Measurements from ENCODE around the gene CDKN2A.

Gene CDKN2A

DNA sequence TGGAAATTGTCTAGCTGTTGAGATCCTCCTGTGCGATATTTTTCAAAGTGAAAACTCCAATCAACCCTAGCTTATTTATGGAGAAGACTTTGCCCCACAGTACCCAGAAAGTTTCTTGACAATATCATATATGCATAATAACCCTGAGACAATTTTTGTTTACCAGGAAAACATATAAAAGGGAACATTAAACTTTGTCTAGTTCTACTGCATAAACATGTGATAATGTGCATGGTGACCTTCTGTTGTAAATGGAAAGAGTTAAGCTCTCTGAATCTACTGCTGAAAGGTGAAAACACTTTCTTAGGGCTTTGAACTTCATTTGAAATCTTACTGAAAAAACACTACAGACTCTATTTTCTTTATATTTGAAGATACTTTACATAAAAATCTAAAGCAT is 47.2 kb upstream of the CDKN2A start:
- H2AFZ ChIP-seq (ENCODE audit: low read depth, low read length), result no peak overlapping the region
- TF ChIP-seq EZH2 (IDR thresholded peaks at IDR 0.05; ENCODE audit: borderline replicate concordance, low read depth, low read length, severe bottlenecking) (no peak), CTCF (IDR thresholded peaks at IDR 0.05; ENCODE audit: borderline replicate concordance, extremely low read depth, low read length, poor library complexity, severe bottlenecking) (no peak)
- no peak overlapping the region for H3K9ac ChIP-seq (ENCODE audit: low read depth, low read length)
- H3K27me3 ChIP-seq (ENCODE audit: insufficient read depth, low read length, poor library complexity), result no peaks in the 10 kb centered on the region
- no peak overlapping the region for H3K4me3 ChIP-seq (ENCODE audit: low read depth in 1 of 2, low read length in 2 of 2)
- ATAC-seq (ENCODE audit: insufficient read depth, low read depth), result no peak
- no peaks in the 10 kb centered on the region for H3K9me3 ChIP-seq (ENCODE audit: insufficient read depth, low read length, severe bottlenecking)
- H3K27ac ChIP-seq (ENCODE audit: low read length), result no peak overlapping the region
- no peak overlapping the region for H3K4me2 ChIP-seq (ENCODE audit: insufficient read depth, low read length)
- no peak for DNase-seq
- no peaks in the 10 kb centered on the region for H4K20me1 ChIP-seq (ENCODE audit: insufficient read depth, low read length)
- peaks cover 4% of the 10 kb centered on the region; the same call in 1 of the 2 replicates for H3K79me2 ChIP-seq (ENCODE audit: insufficient read depth, low read length)
- peaks cover 13% of the 10 kb centered on the region; the same call in 1 of the 2 replicates for H3K36me3 ChIP-seq (ENCODE audit: insufficient read depth, low read length)
- H3K4me1 ChIP-seq (ENCODE audit: insufficient read depth, low read length), result peaks cover 23% of the 10 kb centered on the region

DNA sequence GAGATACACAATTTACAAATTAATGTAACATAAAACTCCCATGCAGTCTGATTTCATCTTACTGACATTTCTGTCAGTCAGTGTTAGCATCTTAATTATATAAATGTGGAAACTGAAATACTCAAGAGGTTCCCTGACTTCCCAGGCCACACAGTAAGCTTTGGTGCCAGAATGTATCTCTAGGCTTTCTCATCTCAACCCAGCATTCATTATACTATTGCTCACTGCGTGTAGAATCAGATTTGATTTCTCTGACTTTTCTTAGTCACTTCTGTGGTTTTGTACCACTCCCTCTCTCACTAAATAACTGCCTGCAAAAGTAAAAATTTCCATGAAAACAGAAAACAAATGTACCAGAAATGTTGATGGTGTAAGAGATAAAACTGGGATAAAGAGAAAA is 46.6 kb upstream of the CDKN2A start:
- no peaks in the 10 kb centered on the region for H4K20me1 ChIP-seq (ENCODE audit: insufficient read depth, low read length)
- H3K9me3 ChIP-seq (ENCODE audit: insufficient read depth, low read length, severe bottlenecking), result no peaks in the 10 kb centered on the region
- H2AFZ ChIP-seq (ENCODE audit: low read depth, low read length), result no peak overlapping the region
- no peak for TF ChIP-seq CTCF (IDR thresholded peaks at IDR 0.05; ENCODE audit: borderline replicate concordance, extremely low read depth, low read length, poor library complexity, severe bottlenecking)
- TF ChIP-seq EZH2 (IDR thresholded peaks at IDR 0.05; ENCODE audit: borderline replicate concordance, low read depth, low read length, severe bottlenecking), result no peak
- peaks cover 9% of the 10 kb centered on the region; the same call in 1 of the 2 replicates for H3K36me3 ChIP-seq (ENCODE audit: insufficient read depth, low read length)
- H3K4me2 ChIP-seq (ENCODE audit: insufficient read depth, low read length), result no peak overlapping the region
- H3K4me1 ChIP-seq (ENCODE audit: insufficient read depth, low read length), result peaks cover 28% of the 10 kb centered on the region
- H3K27me3 ChIP-seq (ENCODE audit: insufficient read depth, low read length, poor library complexity), result no peaks in the 10 kb centered on the region
- no peak overlapping the region for H3K27ac ChIP-seq (ENCODE audit: low read length)
- no peak overlapping the region for H3K9ac ChIP-seq (ENCODE audit: low read depth, low read length)
- DNase-seq, result no peak
- no peak overlapping the region for H3K4me3 ChIP-seq (ENCODE audit: low read depth in 1 of 2, low read length in 2 of 2)
- ATAC-seq (ENCODE audit: insufficient read depth, low read depth), result no peak
- H3K79me2 ChIP-seq (ENCODE audit: insufficient read depth, low read length), result peaks cover 4% of the 10 kb centered on the region; the same call in 1 of the 2 replicates

GRCh38 chr9:22039258-22039657 is 45.1 kb upstream of the CDKN2A start:
- no peak for DNase-seq
- H4K20me1 ChIP-seq (ENCODE audit: insufficient read depth, low read length), result no peaks in the 10 kb centered on the region
- no peak overlapping the region for H3K4me2 ChIP-seq (ENCODE audit: insufficient read depth, low read length)
- H2AFZ ChIP-seq (ENCODE audit: low read depth, low read length), result no peak overlapping the region
- H3K79me2 ChIP-seq (ENCODE audit: insufficient read depth, low read length), result peaks cover 5% of the 10 kb centered on the region; the same call in 1 of the 2 replicates
- H3K27ac ChIP-seq (ENCODE audit: low read length), result no peak overlapping the region
- peaks cover 37% of the 10 kb centered on the region for H3K4me1 ChIP-seq (ENCODE audit: insufficient read depth, low read length)
- H3K9me3 ChIP-seq (ENCODE audit: insufficient read depth, low read length, severe bottlenecking), result no peaks in the 10 kb centered on the region
- no peak overlapping the region for H3K9ac ChIP-seq (ENCODE audit: low read depth, low read length)
- peaks cover 9% of the 10 kb centered on the region; the same call in 1 of the 2 replicates for H3K36me3 ChIP-seq (ENCODE audit: insufficient read depth, low read length)
- H3K27me3 ChIP-seq (ENCODE audit: insufficient read depth, low read length, poor library complexity), result no peaks in the 10 kb centered on the region
- no peak for ATAC-seq (ENCODE audit: insufficient read depth, low read depth)
- TF ChIP-seq CTCF (IDR thresholded peaks at IDR 0.05; ENCODE audit: borderline replicate concordance, extremely low read depth, low read length, poor library complexity, severe bottlenecking) (no peak), EZH2 (IDR thresholded peaks at IDR 0.05; ENCODE audit: borderline replicate concordance, low read depth, low read length, severe bottlenecking) (no peak)
- H3K4me3 ChIP-seq (ENCODE audit: low read depth in 1 of 2, low read length in 2 of 2), result no peak overlapping the region

All from DND-41 (cell line).